Astrocyte (in vitro differentiated cells and primary cell): ENCODE data around the gene PPP1R14C. TPM values are rescaled to one million over a fixed set of nuclear protein-coding genes. Genes with fewer than 3 reads are reported as not detected.

Source experiments
- DNase-seq: peaks from one replicate; pipeline ENCODE4 v3.0.0-alpha.2; 2010; ENCODE audit warnings: low read depth
- FAIRE-seq: peaks from 2 replicates; lab custom pipeline; 2011; peaks lifted over from hg19 to GRCh38; lab: Jason Lieb, UNC
- H2AFZ ChIP-seq: 2 replicates; pipeline ENCODE4 v1.6.0; 2012; ENCODE audit warnings: low read depth, low read length, inconsistent platforms
- H3K27ac ChIP-seq: 2 replicates; pipeline ENCODE4 v1.5.1; 2011; ENCODE audit warnings: low read depth, low read length, inconsistent platforms
- H3K27me3 ChIP-seq: 2 replicates; pipeline ENCODE4 v1.6.0; 2011; ENCODE audit warnings: low read length, inconsistent platforms; ENCODE audit not compliant: insufficient read depth
- H3K36me3 ChIP-seq: 2 replicates; pipeline ENCODE4 v1.5.1; 2011; ENCODE audit warnings: low read length, inconsistent platforms; ENCODE audit not compliant: insufficient read depth
- H3K4me1 ChIP-seq: 2 replicates; pipeline ENCODE4 v1.5.1; 2011; ENCODE audit warnings: low read length, inconsistent platforms; ENCODE audit not compliant: insufficient read depth
- H3K4me2 ChIP-seq: 2 replicates; pipeline ENCODE4 v1.6.0; 2012; ENCODE audit warnings: low read length, inconsistent platforms
- H3K4me3 ChIP-seq: 2 replicates; pipeline ENCODE4 v1.5.1; 2011; ENCODE audit warnings: low read depth, mild to moderate bottlenecking, low read length, inconsistent platforms; ENCODE audit not compliant: insufficient read depth
- H3K79me2 ChIP-seq: 2 replicates; pipeline ENCODE4 v1.6.0; 2012; ENCODE audit warnings: mild to moderate bottlenecking, low read length, inconsistent platforms; ENCODE audit not compliant: insufficient read depth
- H3K9ac ChIP-seq: 2 replicates; pipeline ENCODE4 v1.6.0; 2012; ENCODE audit warnings: mild to moderate bottlenecking, low read length, inconsistent platforms
- H3K9me3 ChIP-seq: 2 replicates; pipeline ENCODE4 v1.5.1; 2012; ENCODE audit warnings: low read depth, mild to moderate bottlenecking, low read length, inconsistent platforms; ENCODE audit not compliant: insufficient read depth
- H4K20me1 ChIP-seq: 2 replicates; pipeline ENCODE4 v1.6.0; 2012; ENCODE audit warnings: low read length, inconsistent platforms; ENCODE audit not compliant: insufficient read depth
- H3K27ac Mint-ChIP-seq: one replicate; pipeline ENCODE4 v1.8.0; 2021; ENCODE audit warnings: mild to moderate bottlenecking, mixed read lengths; ENCODE audit not compliant: unreplicated experiment
- H3K27me3 Mint-ChIP-seq: one replicate; pipeline ENCODE4 v1.8.0; 2021; ENCODE audit warnings: low read depth, mixed read lengths; ENCODE audit not compliant: unreplicated experiment
- H3K36me3 Mint-ChIP-seq: one replicate; pipeline ENCODE4 v1.8.0; 2021; ENCODE audit warnings: low read depth, mixed read lengths; ENCODE audit not compliant: unreplicated experiment
- H3K4me1 Mint-ChIP-seq: one replicate; pipeline ENCODE4 v1.8.0; 2021; ENCODE audit warnings: low read depth, mixed read lengths; ENCODE audit not compliant: unreplicated experiment
- H3K4me3 Mint-ChIP-seq: one replicate; pipeline ENCODE4 v1.8.0; 2021; ENCODE audit warnings: mild to moderate bottlenecking, moderate library complexity, mixed read lengths; ENCODE audit not compliant: unreplicated experiment
- H3K9me3 Mint-ChIP-seq: one replicate; pipeline ENCODE4 v1.8.0; 2021; ENCODE audit warnings: mild to moderate bottlenecking, mixed read lengths; ENCODE audit not compliant: unreplicated experiment
- EZH2 ChIP-seq: IDR thresholded peaks from 2 replicates; pipeline ENCODE4 v1.6.1; 2012; ENCODE audit warnings: mild to moderate bottlenecking, low read length, inconsistent platforms; ENCODE audit not compliant: insufficient read depth
- total RNA-seq: library from RNA; stranded (reverse); gene quantifications from 2 replicates; pipeline ENCODE4 v1.2.1, GENCODE V29; 2021
- TF ChIP-seq, protein P1 (sequence below): IDR thresholded peaks from 2 replicates; pipeline ENCODE4 v1.5.1; 2011; ENCODE audit warnings: low read depth, mild to moderate bottlenecking, inconsistent platforms, low read length, moderate library complexity; ENCODE audit not compliant: insufficient read depth

Gene PPP1R14C
- total RNA-seq, 1 donor from 2014 or later, result 3.9 TPM

DNA sequence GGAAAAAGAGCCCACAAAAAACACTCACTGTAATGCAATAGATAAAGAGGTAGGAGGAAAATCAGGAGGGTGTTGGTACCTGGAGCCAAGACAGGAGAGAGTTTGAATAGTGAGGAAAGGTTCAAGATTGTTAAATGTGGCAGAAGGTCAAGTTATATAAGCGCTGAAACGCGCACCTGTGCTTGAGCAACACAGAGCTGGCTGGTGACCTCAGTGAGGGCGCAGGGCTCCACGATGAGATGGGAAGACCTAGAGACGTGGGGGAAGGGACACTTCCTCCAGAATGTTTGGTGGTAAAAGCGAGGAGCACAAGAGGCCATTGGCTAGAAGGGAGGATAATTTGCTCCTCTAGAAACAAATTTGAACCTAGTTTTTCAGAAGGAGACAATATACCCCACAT lies 4.2 kb upstream of the PPP1R14C start:
- Histone ChIP-seq H3K4me2 (no peak overlapping the region), H3K9me3 (no peaks in the 10 kb centered on the region), H3K9ac (no peak overlapping the region), H3K27me3 (peaks cover 35% of the 10 kb centered on the region), H2AFZ (no peak overlapping the region), H3K4me1 (peaks cover 9% of the 10 kb centered on the region), H3K27ac (no peak overlapping the region), H4K20me1 (no peaks in the 10 kb centered on the region), H3K79me2 (no peaks in the 10 kb centered on the region), H3K4me3 (no peak overlapping the region), H3K36me3 (no peaks in the 10 kb centered on the region)
- Mint-ChIP-seq H3K27ac (no peak overlapping the region), H3K4me3 (no peak overlapping the region), H3K27me3 (peaks cover 40% of the 10 kb centered on the region), H3K36me3 (no peaks in the 10 kb centered on the region), H3K9me3 (peaks cover 5% of the 10 kb centered on the region), H3K4me1 (no peaks in the 10 kb centered on the region)
- DNase-seq (no peak), FAIRE-seq (no peak)
- TF ChIP-seq, protein P1, sequence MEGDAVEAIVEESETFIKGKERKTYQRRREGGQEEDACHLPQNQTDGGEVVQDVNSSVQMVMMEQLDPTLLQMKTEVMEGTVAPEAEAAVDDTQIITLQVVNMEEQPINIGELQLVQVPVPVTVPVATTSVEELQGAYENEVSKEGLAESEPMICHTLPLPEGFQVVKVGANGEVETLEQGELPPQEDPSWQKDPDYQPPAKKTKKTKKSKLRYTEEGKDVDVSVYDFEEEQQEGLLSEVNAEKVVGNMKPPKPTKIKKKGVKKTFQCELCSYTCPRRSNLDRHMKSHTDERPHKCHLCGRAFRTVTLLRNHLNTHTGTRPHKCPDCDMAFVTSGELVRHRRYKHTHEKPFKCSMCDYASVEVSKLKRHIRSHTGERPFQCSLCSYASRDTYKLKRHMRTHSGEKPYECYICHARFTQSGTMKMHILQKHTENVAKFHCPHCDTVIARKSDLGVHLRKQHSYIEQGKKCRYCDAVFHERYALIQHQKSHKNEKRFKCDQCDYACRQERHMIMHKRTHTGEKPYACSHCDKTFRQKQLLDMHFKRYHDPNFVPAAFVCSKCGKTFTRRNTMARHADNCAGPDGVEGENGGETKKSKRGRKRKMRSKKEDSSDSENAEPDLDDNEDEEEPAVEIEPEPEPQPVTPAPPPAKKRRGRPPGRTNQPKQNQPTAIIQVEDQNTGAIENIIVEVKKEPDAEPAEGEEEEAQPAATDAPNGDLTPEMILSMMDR, result no peak
- no peak for TF ChIP-seq EZH2

DNA sequence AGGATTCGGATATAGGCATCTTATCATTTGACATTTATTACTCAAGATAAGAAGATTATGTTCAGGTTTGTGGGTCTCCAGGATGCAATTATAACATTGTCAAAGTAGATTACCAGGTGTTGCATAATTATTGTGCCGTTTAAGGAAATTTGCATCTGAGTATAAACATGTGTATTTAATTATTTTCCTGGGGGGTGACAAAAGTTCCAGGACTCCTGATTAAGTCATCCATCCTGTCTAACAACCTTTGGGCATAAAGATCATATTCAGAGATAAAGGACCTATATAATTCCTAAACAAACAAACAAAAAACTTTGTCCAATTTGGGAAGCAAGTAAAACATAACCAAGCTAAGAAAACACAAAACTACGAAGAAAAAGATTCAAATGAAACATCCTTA lies 3.3 kb upstream of the PPP1R14C start:
- Histone ChIP-seq H3K79me2 (no peaks in the 10 kb centered on the region), H3K4me2 (no peak overlapping the region), H3K27me3 (peaks cover 44% of the 10 kb centered on the region), H3K4me3 (no peak overlapping the region), H3K9me3 (no peaks in the 10 kb centered on the region), H3K4me1 (peaks cover 9% of the 10 kb centered on the region), H2AFZ (no peak overlapping the region), H3K27ac (no peak overlapping the region), H4K20me1 (no peaks in the 10 kb centered on the region), H3K9ac (no peak overlapping the region), H3K36me3 (no peaks in the 10 kb centered on the region)
- Mint-ChIP-seq H3K4me3 (no peak overlapping the region), H3K36me3 (no peaks in the 10 kb centered on the region), H3K27me3 (peaks cover 47% of the 10 kb centered on the region), H3K4me1 (no peaks in the 10 kb centered on the region), H3K9me3 (peaks cover 5% of the 10 kb centered on the region), H3K27ac (no peak overlapping the region)
- DNase-seq (no peak), FAIRE-seq (no peak)
- no peak for TF ChIP-seq EZH2
- TF ChIP-seq, protein P1, result no peak

DNA sequence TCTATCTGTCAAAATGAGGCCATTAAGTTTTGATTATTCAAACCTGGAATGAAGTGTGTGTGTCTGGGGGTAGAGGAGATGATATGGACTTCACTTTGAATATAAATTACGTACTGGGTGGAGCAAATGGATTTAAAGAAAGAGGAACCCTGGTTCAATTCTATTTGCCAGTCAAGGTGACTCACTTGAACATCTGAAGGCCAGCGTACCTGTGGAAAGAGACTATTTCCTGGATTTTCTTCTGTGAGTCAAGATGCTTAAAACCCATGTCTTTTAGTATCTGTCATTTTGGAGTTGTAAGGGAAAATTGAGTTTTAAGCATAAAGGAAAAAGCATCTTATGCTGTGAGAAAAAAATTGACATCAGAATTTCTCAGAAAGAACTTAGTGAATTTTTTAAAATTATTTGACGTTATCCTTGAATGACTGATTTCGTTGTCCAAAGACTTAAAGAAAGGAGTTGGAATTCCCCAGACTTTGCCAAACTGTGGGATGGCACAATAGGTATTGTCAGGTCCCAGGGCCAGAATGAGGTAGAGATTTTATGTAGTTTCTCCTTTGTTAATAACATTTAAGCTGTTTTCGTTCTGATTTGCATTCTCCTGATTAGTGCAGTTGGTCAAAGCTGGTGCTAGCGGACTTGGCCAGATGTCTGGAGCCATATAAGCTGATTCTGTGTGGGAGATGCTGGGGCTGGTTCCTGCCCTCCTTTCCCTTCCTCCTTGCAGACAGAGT lies 2.4 kb upstream of the PPP1R14C start:
- H3K79me2 ChIP-seq, result no peaks in the 10 kb centered on the region
- no peak for FAIRE-seq
- no peaks in the 10 kb centered on the region for H3K36me3 ChIP-seq
- Mint-ChIP-seq H3K36me3 (no peaks in the 10 kb centered on the region), H3K4me3 (no peak overlapping the region), H3K27me3 (peaks cover 51% of the 10 kb centered on the region), H3K27ac (no peak overlapping the region), H3K9me3 (peaks cover 5% of the 10 kb centered on the region), H3K4me1 (peaks cover 3% of the 10 kb centered on the region)
- H4K20me1 ChIP-seq, result no peaks in the 10 kb centered on the region
- H3K4me1 ChIP-seq, result peaks cover 9% of the 10 kb centered on the region
- H3K4me2 ChIP-seq, result no peak overlapping the region
- peaks cover 53% of the 10 kb centered on the region for H3K27me3 ChIP-seq
- H3K9ac ChIP-seq, result no peak overlapping the region
- no peak overlapping the region for H3K4me3 ChIP-seq
- no peak for DNase-seq
- H3K27ac ChIP-seq, result no peak overlapping the region
- no peak overlapping the region for H2AFZ ChIP-seq
- no peaks in the 10 kb centered on the region for H3K9me3 ChIP-seq
- TF ChIP-seq EZH2, result no peak
- TF ChIP-seq, protein P1, result no peak
